HUES48 (cell line): ENCODE measurements around the gene NKAIN4.

Source experiments
- H3K27ac ChIP-seq: one replicate; pipeline ENCODE4 v1.7.0; 2013; ENCODE audit warnings: low read depth, low read length, inconsistent platforms
- H3K27me3 ChIP-seq: 2 replicates; pipeline ENCODE4 v1.6.1; 2013; ENCODE audit warnings: mild to moderate bottlenecking, low read length; ENCODE audit not compliant: control insufficient read depth, insufficient read depth
- H3K36me3 ChIP-seq: 2 replicates; pipeline ENCODE4 v1.6.1; 2013; ENCODE audit warnings: low read length; ENCODE audit not compliant: control insufficient read depth, insufficient read depth
- H3K4me1 ChIP-seq: 2 replicates; pipeline ENCODE4 v1.6.1; 2013; ENCODE audit warnings: mild to moderate bottlenecking, low read length; ENCODE audit not compliant: control insufficient read depth, insufficient read depth
- H3K4me3 ChIP-seq: 2 replicates; pipeline ENCODE4 v1.5.1; 2013; ENCODE audit warnings: mild to moderate bottlenecking, low read depth, low read length
- H3K9ac ChIP-seq: 2 replicates; pipeline ENCODE4 v1.6.1; 2013; ENCODE audit warnings: mild to moderate bottlenecking, low read depth, low read length, moderate library complexity
- H3K9me3 ChIP-seq: 2 replicates; pipeline ENCODE4 v1.6.1; 2013; ENCODE audit warnings: low read length; ENCODE audit not compliant: control insufficient read depth, insufficient read depth

Gene NKAIN4

DNA sequence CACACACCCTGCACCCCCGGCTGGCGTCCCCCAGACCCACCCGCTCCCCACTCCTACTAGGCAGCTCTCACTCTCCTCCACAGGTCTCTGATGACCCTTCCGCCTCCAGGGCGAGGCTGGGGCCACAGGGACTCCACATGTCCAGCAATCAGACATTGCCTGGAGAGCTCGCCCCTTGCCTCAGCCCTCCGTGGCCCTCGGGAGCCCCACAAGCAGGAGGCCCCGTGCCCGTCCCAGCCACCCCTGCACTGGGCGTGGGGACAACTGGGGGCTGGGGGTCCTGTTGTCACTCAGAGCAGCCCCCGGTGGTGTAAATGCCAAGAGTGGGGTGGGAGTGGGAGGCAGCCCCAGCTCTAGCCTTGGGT, 40.3 kb upstream of the NKAIN4 start:
- no peaks in the 10 kb centered on the region; the same call in 1 of the 2 replicates for H3K36me3 ChIP-seq
- H3K9me3 ChIP-seq = no peaks in the 10 kb centered on the region
- no peak overlapping the region for H3K4me3 ChIP-seq
- 0 out of 2 replicates have a peak, but pooled peaks cover 3% of the 10 kb centered on the region for H3K27me3 ChIP-seq
- H3K27ac ChIP-seq = no peak overlapping the region
- peaks cover 10% of the 10 kb centered on the region; the same call in 1 of the 2 replicates for H3K4me1 ChIP-seq
- H3K9ac ChIP-seq = no peak overlapping the region

- 0 out of 2 replicates have a peak, but pooled peaks cover 3% of the 10 kb centered on the region for H3K27me3 ChIP-seq
- no peak overlapping the region for H3K9ac ChIP-seq
- peaks cover 4% of the 10 kb centered on the region for H3K36me3 ChIP-seq
- no peaks in the 10 kb centered on the region for H3K9me3 ChIP-seq
- no peak overlapping the region for H3K27ac ChIP-seq
- peaks cover 10% of the 10 kb centered on the region; the same call in 1 of the 2 replicates for H3K4me1 ChIP-seq
- no peak overlapping the region for H3K4me3 ChIP-seq
These were observed 39.7 kb upstream of the NKAIN4 start for GRCh38 chr20:63293871-63294535.

- peaks cover 10% of the 10 kb centered on the region; the same call in 1 of the 2 replicates for H3K4me1 ChIP-seq
These were observed 39.2 kb upstream of the NKAIN4 start for GRCh38 chr20:63293456-63293855.

GRCh38 chr20:63292904-63293303, 38.6 kb upstream of the NKAIN4 start, which contains the start of gene COL20A1:
TSS of gene COL20A1 (plus strand) at chr20:63293186. CDS start at chr20:63295108, 1,922 bp downstream.
- peaks cover 10% of the 10 kb centered on the region; the same call in 1 of the 2 replicates for H3K4me1 ChIP-seq
- no peak within 1 kb of the TSS for H3K9ac ChIP-seq
- H3K27ac ChIP-seq = no peak within 1 kb of the TSS
- 0 out of 2 replicates have a peak, but pooled peaks cover 3% of the 10 kb centered on the region for H3K27me3 ChIP-seq
- no peaks in the 10 kb centered on the region for H3K9me3 ChIP-seq
- peaks cover 15% of the 10 kb centered on the region for H3K36me3 ChIP-seq
- H3K4me3 ChIP-seq = no peak within 1 kb of the TSS

More at GRCh38 chr20:63293456-63293855, 39.2 kb upstream of the NKAIN4 start:
- no peak overlapping the region for H3K27ac ChIP-seq
- no peak overlapping the region for H3K4me3 ChIP-seq
- H3K9me3 ChIP-seq = no peaks in the 10 kb centered on the region
- 0 out of 2 replicates have a peak, but pooled peaks cover 3% of the 10 kb centered on the region for H3K27me3 ChIP-seq
- H3K9ac ChIP-seq = no peak overlapping the region
- peaks cover 10% of the 10 kb centered on the region for H3K36me3 ChIP-seq

GRCh38 chr20:63292292-63292701, 38.0 kb upstream of the NKAIN4 start:
- Histone ChIP-seq H3K4me3 (no peak overlapping the region), H3K36me3 (peaks cover 21% of the 10 kb centered on the region), H3K9me3 (no peaks in the 10 kb centered on the region), H3K27me3 (0 out of 2 replicates have a peak, but pooled peaks cover 3% of the 10 kb centered on the region), H3K9ac (no peak overlapping the region), H3K27ac (no peak overlapping the region), H3K4me1 (peaks cover 10% of the 10 kb centered on the region; the same call in 1 of the 2 replicates)

DNA sequence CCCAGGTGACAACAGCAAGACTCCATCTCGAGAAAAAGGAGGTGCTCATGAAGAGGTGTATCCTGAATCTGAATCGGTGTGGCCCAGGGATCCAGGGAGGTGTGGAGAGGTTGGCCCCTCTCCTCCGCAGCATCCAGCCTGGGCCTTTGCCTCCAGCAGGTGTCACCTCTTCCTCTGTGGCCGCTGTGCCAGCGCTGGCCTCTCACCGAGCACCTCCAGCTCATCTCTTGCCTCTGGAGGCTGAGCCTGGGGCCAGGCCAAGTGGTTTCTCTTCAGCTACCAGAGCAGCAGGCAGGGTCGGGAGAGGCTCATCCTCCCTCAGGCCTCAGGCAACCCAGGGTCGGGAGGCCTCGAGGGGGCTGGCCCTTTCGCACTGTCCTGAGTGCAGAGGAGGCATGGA, 37.5 kb upstream of the NKAIN4 start:
- H3K9ac ChIP-seq = no peak overlapping the region
- peaks cover 25% of the 10 kb centered on the region for H3K36me3 ChIP-seq
- H3K4me3 ChIP-seq = no peak overlapping the region
- no peak overlapping the region for H3K27ac ChIP-seq
- 0 out of 2 replicates have a peak, but pooled peaks cover 3% of the 10 kb centered on the region for H3K27me3 ChIP-seq
- peaks cover 10% of the 10 kb centered on the region; the same call in 1 of the 2 replicates for H3K4me1 ChIP-seq
- no peaks in the 10 kb centered on the region for H3K9me3 ChIP-seq

DNA sequence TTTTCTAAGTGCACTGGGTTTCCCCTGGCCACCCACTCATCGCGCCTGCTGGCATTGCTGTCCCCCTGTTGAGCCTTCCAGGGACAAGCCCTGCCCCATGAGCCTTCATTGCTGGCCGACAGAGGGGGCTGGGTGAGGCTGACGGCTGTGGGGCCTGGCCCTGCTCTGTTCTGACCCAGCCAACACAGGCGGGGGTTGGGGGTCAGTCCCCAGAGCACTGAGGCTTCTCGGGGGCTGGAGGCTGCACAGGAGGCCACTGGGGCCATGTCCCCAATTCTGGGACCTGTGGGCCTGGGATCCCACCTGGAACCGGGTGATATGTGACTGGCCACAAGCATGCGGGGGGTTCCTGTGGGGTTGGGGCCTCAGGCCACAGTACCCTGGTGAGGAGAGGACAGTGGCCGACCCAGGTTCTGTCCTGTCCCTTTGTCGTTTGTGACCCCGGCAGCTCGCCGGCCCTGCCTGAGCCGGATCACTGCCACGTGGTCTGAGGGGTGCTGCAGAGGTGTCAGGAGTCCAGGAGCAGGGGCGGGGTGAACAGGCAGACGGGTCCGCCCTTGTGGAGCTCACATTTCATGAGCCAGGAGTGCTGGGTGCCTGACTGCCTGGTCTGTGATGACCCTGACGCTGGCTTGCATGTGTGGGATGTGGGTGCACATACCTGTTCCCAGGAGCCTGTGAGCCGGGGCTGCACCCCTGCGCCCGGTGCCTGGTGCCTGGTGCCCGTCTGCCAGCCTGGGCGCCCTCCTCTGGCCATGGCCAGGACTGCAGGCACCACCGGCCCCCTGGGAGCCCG, 36.6 kb upstream of the NKAIN4 start:
- Histone ChIP-seq H3K9ac (no peak overlapping the region), H3K4me3 (no peak overlapping the region), H3K27me3 (0 out of 2 replicates have a peak, but pooled peaks cover 3% of the 10 kb centered on the region), H3K9me3 (no peaks in the 10 kb centered on the region), H3K4me1 (peaks cover 4% of the 10 kb centered on the region; the same call in 1 of the 2 replicates), H3K27ac (no peak overlapping the region), H3K36me3 (peaks cover 31% of the 10 kb centered on the region)

DNA sequence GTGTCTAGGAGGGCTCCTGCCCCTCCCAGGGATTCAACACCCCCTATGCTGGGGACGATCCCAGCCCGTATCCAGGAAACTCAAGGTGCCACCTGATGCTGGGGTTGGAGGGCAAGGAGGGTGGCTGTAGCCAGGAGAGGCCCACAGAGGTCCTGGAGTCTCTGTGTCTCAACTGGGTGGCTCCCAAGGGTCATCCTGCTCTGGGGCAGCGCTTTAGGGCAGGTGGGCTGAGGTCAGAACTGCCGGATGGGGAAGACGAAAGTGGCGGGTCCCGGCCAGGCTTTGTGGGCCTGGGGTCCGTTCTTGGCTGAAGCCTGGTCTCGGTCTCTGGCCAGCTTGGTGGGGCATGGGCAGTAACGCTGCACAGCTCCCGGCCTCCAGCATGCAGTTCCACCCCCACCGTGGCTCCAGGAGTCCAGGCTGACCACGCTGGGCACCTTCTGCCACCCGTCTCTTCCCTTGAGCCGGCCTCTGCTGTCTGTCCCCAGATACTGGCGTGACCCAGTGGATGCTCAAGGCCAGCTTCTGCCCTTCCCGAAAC, 35.9 kb upstream of the NKAIN4 start:
- Histone ChIP-seq H3K9ac (no peak overlapping the region), H3K27ac (no peak overlapping the region), H3K4me1 (peaks cover 3% of the 10 kb centered on the region; the same call in 1 of the 2 replicates), H3K4me3 (no peak overlapping the region), H3K9me3 (no peaks in the 10 kb centered on the region), H3K36me3 (peaks cover 38% of the 10 kb centered on the region), H3K27me3 (0 out of 2 replicates have a peak, but pooled peaks cover 2% of the 10 kb centered on the region)

DNA sequence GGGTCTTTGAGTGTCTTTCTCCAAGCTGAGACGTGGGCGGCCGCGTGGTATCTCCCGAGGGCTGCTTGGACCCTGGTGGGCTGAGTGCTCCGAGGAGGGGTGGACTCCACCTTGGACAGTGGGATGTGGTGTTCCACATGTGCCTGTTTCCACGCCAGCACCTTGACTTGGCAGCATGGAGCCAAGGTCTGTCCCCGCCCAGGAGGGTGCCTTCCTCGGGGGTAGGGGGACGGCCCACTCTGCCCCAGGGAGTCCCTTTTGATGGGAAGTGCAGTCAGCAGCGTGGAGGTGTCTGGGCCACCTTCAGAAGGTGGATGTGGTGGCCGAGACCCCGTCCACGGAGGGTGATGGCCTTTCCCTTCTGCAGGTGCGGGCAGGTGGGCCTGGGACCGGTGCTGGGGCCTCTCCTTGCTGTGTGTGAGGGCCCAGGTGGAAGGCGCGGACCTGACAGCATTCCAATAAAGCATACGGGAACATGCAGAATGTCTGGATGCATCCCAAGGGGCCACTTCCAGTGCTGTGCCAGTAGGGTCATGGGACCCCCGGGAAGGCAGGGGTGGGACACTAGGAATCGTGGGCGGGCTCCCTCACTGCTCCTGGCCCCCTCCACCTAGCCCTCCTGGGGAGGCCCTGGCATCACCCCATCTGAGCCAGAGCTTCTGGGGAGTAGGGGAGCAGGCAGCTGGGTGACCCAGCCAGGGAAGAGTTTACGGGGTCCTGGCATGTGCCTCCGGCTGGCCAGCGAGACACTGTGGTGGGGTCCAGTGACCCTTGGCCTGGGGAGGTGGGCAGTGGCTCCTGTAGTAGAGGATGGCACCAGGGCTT, 35.3 kb upstream of the NKAIN4 start:
- Histone ChIP-seq H3K9me3 (no peaks in the 10 kb centered on the region), H3K27me3 (no peaks in the 10 kb centered on the region), H3K4me1 (peaks cover 3% of the 10 kb centered on the region; the same call in 1 of the 2 replicates), H3K27ac (no peak overlapping the region), H3K9ac (no peak overlapping the region), H3K36me3 (peaks cover 43% of the 10 kb centered on the region), H3K4me3 (no peak overlapping the region)

DNA sequence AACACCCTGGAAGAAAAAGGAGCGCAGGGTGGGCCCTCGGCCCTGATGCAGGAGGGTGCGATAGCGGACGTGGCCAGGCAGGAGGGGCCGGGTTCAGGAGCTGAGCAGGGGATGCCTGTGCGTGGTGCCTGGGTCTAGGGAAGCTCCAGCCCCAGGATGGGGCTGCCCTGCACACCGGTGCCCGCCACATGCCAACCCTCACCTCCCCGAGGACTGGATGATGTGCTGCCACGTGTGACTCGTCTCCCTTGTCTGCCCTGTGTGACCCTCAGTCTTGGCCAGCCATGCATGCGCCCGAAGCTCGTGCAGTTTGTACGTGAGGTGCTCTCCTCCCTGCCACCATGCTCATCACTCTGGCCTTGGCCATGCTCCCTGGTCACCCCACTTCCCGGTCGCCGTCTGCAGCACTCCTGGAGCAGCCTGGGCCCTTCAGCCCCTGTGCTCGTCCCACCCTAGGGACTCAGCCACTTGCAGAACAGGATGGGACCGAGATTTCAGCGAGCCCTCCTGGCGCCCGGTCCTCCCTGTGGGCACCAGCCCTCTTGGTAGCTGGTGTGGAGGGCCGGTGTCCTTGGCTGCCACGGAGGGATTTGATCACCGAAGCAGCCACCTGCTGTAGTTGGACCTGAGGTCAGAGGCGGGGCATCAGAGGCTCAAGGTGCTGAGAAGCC, 34.5 kb upstream of the NKAIN4 start:
- no peak overlapping the region for H3K27ac ChIP-seq
- peaks cover 46% of the 10 kb centered on the region for H3K36me3 ChIP-seq
- H3K9ac ChIP-seq = no peak overlapping the region
- no peaks in the 10 kb centered on the region for H3K9me3 ChIP-seq
- H3K4me1 ChIP-seq = peaks cover 3% of the 10 kb centered on the region; the same call in 1 of the 2 replicates
- no peak overlapping the region for H3K4me3 ChIP-seq
- H3K27me3 ChIP-seq = no peaks in the 10 kb centered on the region
